ENCODE measurements around the gene MYCBP2. TPM values are rescaled to one million over a fixed set of nuclear protein-coding genes. Genes with fewer than 3 reads are reported as not detected.
"Not testable (repeated sequence)": the region's sequence is repeated elsewhere in the genome, so short reads cannot be mapped to it uniquely, and the experiment has no call there.

The MYCBP2 gene
- total RNA-seq, 1 experiment from 2014 or later: 22.0 TPM

GRCh38 chr13:77016251-77016812, 310.6 kb downstream of the MYCBP2 start:
- CTCF ChIA-PET: interaction anchor here (0.7 kb wide), 2 partner anchors 413 to 578 kb away, joined by 3 to 4 read pairs; no protein-coding TSS in a partner anchor
- Mint-ChIP-seq H3K27ac (ENCODE audit: unreplicated experiment) (no peak overlapping the region), H3K4me3 (ENCODE audit: low read depth, unreplicated experiment) (no peak overlapping the region), H3K36me3 (ENCODE audit: insufficient read depth, unreplicated experiment) (no peaks in the 10 kb centered on the region), H3K9me3 (ENCODE audit: low read depth, unreplicated experiment) (no peaks in the 10 kb centered on the region), H3K4me1 (ENCODE audit: low read depth, unreplicated experiment) (no peaks in the 10 kb centered on the region), H3K27me3 (ENCODE audit: unreplicated experiment) (no peaks in the 10 kb centered on the region)
- DNase-seq: no peak
- BruUV-seq (replicated peaks): no TSS peak
- intact Hi-C loops (cut with micrococcal nuclease; ENCODE audit: unreplicated experiment): no loop called here
- TF ChIP-seq, protein P1, sequence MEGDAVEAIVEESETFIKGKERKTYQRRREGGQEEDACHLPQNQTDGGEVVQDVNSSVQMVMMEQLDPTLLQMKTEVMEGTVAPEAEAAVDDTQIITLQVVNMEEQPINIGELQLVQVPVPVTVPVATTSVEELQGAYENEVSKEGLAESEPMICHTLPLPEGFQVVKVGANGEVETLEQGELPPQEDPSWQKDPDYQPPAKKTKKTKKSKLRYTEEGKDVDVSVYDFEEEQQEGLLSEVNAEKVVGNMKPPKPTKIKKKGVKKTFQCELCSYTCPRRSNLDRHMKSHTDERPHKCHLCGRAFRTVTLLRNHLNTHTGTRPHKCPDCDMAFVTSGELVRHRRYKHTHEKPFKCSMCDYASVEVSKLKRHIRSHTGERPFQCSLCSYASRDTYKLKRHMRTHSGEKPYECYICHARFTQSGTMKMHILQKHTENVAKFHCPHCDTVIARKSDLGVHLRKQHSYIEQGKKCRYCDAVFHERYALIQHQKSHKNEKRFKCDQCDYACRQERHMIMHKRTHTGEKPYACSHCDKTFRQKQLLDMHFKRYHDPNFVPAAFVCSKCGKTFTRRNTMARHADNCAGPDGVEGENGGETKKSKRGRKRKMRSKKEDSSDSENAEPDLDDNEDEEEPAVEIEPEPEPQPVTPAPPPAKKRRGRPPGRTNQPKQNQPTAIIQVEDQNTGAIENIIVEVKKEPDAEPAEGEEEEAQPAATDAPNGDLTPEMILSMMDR (IDR thresholded peaks at IDR 0.05; ENCODE audit: unreplicated experiment): no peak

DNA sequence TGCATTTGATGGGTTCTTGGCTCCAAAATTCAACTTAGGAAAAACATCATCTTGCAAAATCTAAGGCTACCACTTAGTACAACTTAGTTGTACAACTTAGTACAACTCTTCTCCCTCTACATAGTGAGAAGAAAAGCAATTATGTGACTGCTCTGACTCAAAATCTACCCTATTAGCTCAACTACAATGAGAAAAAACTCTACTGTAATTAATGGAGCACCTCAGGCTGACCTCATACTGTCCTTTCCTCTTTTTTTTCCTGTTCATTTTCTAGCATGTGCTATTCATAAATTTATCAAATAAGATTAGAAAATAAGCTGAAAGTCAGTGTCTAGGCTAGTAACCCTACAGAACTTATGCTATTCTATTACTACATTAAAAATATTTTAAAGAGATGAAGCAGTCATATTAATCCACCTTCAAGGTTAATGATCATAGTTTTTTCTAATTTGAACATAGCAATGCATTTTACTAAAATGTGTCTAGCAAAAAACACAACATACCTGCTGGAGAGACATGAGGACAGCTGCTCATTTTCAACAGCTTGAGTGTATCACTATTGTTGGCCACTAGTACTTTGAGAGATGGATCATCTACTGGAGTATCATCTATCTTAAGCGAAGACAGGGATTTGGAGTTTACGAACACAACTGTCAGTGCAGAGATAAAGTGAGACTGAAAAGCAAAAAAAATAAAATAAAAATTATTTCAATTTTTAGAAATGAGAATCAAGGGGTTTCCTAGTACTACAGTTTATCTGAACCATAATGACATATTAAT, 311.8 kb downstream of the MYCBP2 start:
- BruUV-seq (replicated peaks): no TSS peak

GRCh38 chr13:77013853-77014542, 312.9 kb downstream of the MYCBP2 start:
- CTCF ChIA-PET: no interaction called here
- no peak for DNase-seq
- H3K27me3 Mint-ChIP-seq (ENCODE audit: unreplicated experiment): no peaks in the 10 kb centered on the region
- no peaks in the 10 kb centered on the region for H3K36me3 Mint-ChIP-seq (ENCODE audit: insufficient read depth, unreplicated experiment)
- no TSS peak for BruUV-seq (replicated peaks)
- TF ChIP-seq, protein P1 (IDR thresholded peaks at IDR 0.05; ENCODE audit: unreplicated experiment): no peak
- H3K4me3 Mint-ChIP-seq (ENCODE audit: low read depth, unreplicated experiment): no peak overlapping the region
- H3K9me3 Mint-ChIP-seq (ENCODE audit: low read depth, unreplicated experiment): no peaks in the 10 kb centered on the region
- intact Hi-C loops (cut with micrococcal nuclease; ENCODE audit: unreplicated experiment): no loop called here
- no peak overlapping the region for H3K27ac Mint-ChIP-seq (ENCODE audit: unreplicated experiment)
- no peaks in the 10 kb centered on the region for H3K4me1 Mint-ChIP-seq (ENCODE audit: low read depth, unreplicated experiment)

More for the DNA sequence above, 311.8 kb downstream of the MYCBP2 start:
- TF ChIP-seq, protein P1 (IDR thresholded peaks at IDR 0.05; ENCODE audit: unreplicated experiment): no peak
- H3K27ac Mint-ChIP-seq (ENCODE audit: unreplicated experiment): no peak overlapping the region
- DNase-seq: no peak
- H3K4me1 Mint-ChIP-seq (ENCODE audit: low read depth, unreplicated experiment): no peaks in the 10 kb centered on the region
- CTCF ChIA-PET: no interaction called here
- intact Hi-C loops (cut with micrococcal nuclease; ENCODE audit: unreplicated experiment): no loop called here
- H3K9me3 Mint-ChIP-seq (ENCODE audit: low read depth, unreplicated experiment): no peaks in the 10 kb centered on the region
- no peaks in the 10 kb centered on the region for H3K36me3 Mint-ChIP-seq (ENCODE audit: insufficient read depth, unreplicated experiment)
- no peaks in the 10 kb centered on the region for H3K27me3 Mint-ChIP-seq (ENCODE audit: unreplicated experiment)
- no peak overlapping the region for H3K4me3 Mint-ChIP-seq (ENCODE audit: low read depth, unreplicated experiment)

- BruUV-seq (replicated peaks); H3K36me3 Mint-ChIP-seq (ENCODE audit: insufficient read depth, unreplicated experiment); CTCF ChIA-PET; H3K4me1 Mint-ChIP-seq (ENCODE audit: low read depth, unreplicated experiment); DNase-seq; intact Hi-C loops (cut with micrococcal nuclease; ENCODE audit: unreplicated experiment); H3K27me3 Mint-ChIP-seq (ENCODE audit: unreplicated experiment); H3K4me3 Mint-ChIP-seq (ENCODE audit: low read depth, unreplicated experiment); H3K9me3 Mint-ChIP-seq (ENCODE audit: low read depth, unreplicated experiment); H3K27ac Mint-ChIP-seq (ENCODE audit: unreplicated experiment): not testable (repeated sequence)
Measured at GRCh38 chr13:77009719-77010118, 317.2 kb downstream of the MYCBP2 start.

Data from Calu3 (cell line).